HL-60 (cell line): Measurements from ENCODE around the gene ZNF600.
"Not testable (repeated sequence)": the region's sequence is repeated elsewhere in the genome, so short reads cannot be mapped to it uniquely, and the experiment has no call there.

ENCODE experiments used
- GABPA ChIP-seq: IDR thresholded peaks from 2 replicates; pipeline ENCODE4 v1.6.1; 2012; ENCODE audit warnings: low read depth
- POLR2AphosphoS5 ChIP-seq: IDR thresholded peaks from 2 replicates; pipeline ENCODE4 v1.6.1; 2012; ENCODE audit warnings: low read depth
- SPI1 ChIP-seq: IDR thresholded peaks from 2 replicates; pipeline ENCODE4 v1.6.1; 2012; ENCODE audit warnings: low read depth, mild to moderate bottlenecking, borderline replicate concordance
- TF ChIP-seq, protein P1 (sequence below): IDR thresholded peaks from one replicate; pipeline ENCODE4 v1.5.1; 2011; ENCODE audit warnings: low read length, control low read depth, inconsistent platforms; ENCODE audit not compliant: insufficient read depth
- TF ChIP-seq, protein P2 (sequence below): IDR thresholded peaks from 2 replicates; pipeline ENCODE4 v1.6.1; 2012; ENCODE audit warnings: low read depth; ENCODE audit not compliant: insufficient replicate concordance

DNA sequence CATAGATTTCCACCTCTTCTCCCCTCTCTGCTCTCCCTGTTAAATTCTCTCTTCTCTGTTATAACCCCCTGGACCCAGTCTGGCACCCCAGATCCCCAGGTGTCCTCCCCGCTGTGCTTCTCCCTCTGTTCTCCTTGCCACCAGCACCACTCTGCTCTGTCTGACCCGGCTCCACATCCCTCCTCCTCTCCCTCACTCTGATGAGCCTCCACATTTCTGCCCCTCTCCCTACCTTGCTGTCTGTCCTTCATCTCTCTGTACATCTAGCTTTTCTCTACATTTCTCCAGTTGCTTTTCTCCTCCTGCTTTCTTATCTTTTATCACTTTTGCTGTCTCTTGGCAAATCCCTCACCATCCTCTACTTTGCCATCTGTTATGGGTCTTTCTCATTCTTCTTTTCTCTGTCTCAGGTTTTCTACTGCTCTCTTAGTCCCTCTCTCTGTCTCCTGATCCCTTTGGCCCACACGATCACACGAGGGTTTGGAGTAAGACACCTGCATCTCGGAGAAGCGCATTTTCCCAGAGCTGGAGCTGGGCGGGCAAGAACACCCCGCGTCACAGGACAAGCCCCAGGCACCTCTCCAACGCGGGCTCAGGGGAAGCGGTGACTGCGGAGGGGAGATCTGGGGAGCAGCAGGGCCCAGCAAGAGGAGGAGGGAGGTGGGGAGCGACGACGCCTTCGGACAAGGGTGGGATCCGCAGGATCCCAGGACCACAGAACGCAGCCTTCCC, 34.0 kb upstream of the ZNF600 start:
- TF ChIP-seq, protein P1, sequence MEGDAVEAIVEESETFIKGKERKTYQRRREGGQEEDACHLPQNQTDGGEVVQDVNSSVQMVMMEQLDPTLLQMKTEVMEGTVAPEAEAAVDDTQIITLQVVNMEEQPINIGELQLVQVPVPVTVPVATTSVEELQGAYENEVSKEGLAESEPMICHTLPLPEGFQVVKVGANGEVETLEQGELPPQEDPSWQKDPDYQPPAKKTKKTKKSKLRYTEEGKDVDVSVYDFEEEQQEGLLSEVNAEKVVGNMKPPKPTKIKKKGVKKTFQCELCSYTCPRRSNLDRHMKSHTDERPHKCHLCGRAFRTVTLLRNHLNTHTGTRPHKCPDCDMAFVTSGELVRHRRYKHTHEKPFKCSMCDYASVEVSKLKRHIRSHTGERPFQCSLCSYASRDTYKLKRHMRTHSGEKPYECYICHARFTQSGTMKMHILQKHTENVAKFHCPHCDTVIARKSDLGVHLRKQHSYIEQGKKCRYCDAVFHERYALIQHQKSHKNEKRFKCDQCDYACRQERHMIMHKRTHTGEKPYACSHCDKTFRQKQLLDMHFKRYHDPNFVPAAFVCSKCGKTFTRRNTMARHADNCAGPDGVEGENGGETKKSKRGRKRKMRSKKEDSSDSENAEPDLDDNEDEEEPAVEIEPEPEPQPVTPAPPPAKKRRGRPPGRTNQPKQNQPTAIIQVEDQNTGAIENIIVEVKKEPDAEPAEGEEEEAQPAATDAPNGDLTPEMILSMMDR, result not testable (repeated sequence)
- TF ChIP-seq, protein P2, sequence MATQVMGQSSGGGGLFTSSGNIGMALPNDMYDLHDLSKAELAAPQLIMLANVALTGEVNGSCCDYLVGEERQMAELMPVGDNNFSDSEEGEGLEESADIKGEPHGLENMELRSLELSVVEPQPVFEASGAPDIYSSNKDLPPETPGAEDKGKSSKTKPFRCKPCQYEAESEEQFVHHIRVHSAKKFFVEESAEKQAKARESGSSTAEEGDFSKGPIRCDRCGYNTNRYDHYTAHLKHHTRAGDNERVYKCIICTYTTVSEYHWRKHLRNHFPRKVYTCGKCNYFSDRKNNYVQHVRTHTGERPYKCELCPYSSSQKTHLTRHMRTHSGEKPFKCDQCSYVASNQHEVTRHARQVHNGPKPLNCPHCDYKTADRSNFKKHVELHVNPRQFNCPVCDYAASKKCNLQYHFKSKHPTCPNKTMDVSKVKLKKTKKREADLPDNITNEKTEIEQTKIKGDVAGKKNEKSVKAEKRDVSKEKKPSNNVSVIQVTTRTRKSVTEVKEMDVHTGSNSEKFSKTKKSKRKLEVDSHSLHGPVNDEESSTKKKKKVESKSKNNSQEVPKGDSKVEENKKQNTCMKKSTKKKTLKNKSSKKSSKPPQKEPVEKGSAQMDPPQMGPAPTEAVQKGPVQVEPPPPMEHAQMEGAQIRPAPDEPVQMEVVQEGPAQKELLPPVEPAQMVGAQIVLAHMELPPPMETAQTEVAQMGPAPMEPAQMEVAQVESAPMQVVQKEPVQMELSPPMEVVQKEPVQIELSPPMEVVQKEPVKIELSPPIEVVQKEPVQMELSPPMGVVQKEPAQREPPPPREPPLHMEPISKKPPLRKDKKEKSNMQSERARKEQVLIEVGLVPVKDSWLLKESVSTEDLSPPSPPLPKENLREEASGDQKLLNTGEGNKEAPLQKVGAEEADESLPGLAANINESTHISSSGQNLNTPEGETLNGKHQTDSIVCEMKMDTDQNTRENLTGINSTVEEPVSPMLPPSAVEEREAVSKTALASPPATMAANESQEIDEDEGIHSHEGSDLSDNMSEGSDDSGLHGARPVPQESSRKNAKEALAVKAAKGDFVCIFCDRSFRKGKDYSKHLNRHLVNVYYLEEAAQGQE, result not testable (repeated sequence)
- not testable (repeated sequence) for TF ChIP-seq POLR2AphosphoS5, SPI1, GABPA
